ENCODE results near the gene NFKB2.

NFKB2 gene

GRCh38 chr10:102408728-102409603 is 13.5 kb downstream of the NFKB2 start:
- DNase-seq (ENCODE audit: low read depth): no peak

GRCh38 chr10:102409604-102410428 is 14.3 kb downstream of the NFKB2 start:
- DNase-seq (ENCODE audit: low read depth): no peak

- DNase-seq (ENCODE audit: low read depth): no peak
Observed at GRCh38 chr10:102410429-102411073, 15.0 kb downstream of the NFKB2 start.

DNA sequence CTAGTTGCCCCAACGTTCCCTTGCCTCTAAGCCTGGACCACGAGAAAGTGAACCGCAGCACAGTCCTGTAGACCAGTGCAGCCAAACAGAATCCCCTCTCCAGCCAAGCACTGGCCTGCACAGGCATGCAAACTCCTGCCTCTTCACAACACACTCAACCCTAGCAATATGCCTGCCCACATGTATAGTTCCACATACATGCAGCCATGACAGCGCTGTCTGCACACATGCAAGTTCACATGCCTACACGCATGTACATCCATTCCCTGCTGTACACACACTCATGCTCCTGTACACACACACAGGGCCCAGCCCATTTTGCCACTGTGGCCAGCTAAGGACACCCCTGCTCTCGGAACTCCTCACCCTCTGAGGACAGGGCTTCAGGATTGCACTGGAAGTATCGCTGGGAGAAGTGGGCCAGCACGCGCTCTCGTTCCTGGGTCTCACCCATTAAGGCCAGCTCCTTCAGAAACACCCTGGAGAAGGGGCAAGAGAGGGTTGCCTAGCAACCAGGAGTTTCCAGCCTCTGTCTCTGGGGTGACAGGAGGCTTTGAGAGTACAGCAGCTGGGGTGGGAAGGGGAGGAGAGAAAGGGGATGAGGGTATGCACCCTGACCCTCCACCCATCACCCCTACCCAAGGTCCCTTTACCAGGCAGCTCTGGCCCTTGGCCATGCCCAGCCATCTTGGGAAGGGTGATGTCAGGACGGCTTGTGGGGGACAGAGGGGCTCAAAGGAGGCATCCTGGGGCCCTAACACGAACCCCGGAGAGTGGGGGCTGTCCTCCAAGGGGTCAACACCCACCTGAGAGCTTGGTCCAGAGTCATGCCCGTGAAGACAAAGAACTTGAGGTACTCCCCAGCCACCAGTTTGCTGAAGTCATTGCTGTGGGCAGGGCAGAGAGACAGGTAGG is 16.1 kb downstream of the NFKB2 start:
- no peak for DNase-seq (ENCODE audit: low read depth)

DNA sequence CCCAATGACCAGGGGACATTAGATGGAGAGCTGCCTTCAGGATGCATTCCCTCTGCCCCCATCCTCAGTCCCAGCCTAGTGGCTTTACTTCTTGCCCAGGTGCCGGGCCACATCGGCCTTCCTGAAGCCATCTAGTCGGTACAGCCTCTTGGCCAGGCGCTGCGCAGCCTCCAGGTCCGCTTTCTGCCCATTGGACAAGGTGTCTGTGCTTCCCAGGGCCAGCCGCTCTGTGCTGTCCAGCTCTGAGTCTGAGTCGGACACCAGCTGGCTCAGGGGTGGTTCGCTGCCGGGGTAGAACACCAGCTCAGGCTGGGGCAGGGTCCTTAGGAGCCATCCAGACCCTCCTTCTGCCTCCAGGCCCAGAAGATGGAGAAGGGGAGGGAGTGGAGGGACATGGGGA is 16.8 kb downstream of the NFKB2 start:
- DNase-seq (ENCODE audit: low read depth): no peak

DNA sequence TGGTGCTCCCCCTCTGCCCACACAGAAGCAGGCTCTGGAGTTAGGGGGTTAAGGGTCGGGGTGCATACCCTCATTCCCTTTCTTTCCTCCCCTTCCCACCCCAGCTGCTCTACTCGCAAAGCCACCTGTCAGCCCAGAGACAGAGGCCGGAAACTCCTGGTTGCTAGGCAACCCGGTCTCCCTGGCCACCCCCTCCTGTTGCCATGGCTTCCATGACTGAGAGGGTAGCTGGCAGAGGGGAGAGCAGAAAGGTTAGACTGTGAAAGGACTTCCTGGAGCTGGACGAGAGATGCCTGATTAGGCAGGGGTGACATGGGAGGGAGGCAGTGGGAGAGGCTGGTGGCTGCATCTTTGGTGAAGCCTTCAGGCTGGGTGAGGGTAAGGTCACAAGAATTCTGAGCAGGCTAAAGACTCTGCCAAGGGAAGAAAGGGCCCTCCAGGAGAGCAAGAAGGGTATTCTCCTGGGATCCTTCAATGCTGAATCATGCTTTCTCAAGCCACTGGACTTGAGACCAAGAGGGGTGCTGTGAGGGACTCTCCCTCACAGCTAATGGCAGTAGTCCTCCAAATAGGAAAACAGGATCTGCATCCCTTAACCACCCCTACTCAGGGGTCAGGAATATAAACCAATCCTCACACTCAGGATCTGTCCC is 17.7 kb downstream of the NFKB2 start:
- peak; percentile 53 for DNase-seq (ENCODE audit: low read depth)

- no peak for DNase-seq (ENCODE audit: low read depth)
Observed at GRCh38 chr10:102413806-102414561, 18.5 kb downstream of the NFKB2 start.

GRCh38 chr10:102414749-102415148 is 19.2 kb downstream of the NFKB2 start:
- DNase-seq (ENCODE audit: low read depth): no peak

DNA sequence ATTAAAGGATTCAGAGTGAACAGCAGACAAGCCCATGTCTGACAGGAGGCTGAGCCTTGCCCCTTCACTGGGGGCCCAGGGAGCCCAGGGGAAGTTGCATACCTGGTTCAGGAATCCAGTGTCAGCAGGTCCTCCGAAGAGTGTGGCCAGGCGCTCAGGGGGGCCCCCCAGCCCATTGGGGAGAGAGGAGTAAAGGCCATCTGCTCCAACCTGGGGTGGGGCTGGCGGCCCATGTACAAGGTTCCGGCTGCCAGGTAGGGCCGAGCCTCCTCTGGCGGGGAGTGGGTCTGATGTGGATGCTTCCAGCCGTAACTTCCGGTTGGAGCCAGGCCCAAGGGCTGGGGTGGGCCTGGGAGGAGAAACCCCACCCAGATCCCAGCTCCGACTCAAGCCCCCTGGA is 20.8 kb downstream of the NFKB2 start:
- no peak for DNase-seq (ENCODE audit: low read depth)

- no peak for DNase-seq (ENCODE audit: low read depth)
Observed at GRCh38 chr10:102416695-102417094, 21.2 kb downstream of the NFKB2 start.

GRCh38 chr10:102418622-102419268 is 23.2 kb downstream of the NFKB2 start, which contains the start of gene PSD:
PSD (minus strand) TSS chr10:102418785; CDS start chr10:102417038, 1,747 bp downstream.
- DNase-seq (ENCODE audit: low read depth): no peak

DNA sequence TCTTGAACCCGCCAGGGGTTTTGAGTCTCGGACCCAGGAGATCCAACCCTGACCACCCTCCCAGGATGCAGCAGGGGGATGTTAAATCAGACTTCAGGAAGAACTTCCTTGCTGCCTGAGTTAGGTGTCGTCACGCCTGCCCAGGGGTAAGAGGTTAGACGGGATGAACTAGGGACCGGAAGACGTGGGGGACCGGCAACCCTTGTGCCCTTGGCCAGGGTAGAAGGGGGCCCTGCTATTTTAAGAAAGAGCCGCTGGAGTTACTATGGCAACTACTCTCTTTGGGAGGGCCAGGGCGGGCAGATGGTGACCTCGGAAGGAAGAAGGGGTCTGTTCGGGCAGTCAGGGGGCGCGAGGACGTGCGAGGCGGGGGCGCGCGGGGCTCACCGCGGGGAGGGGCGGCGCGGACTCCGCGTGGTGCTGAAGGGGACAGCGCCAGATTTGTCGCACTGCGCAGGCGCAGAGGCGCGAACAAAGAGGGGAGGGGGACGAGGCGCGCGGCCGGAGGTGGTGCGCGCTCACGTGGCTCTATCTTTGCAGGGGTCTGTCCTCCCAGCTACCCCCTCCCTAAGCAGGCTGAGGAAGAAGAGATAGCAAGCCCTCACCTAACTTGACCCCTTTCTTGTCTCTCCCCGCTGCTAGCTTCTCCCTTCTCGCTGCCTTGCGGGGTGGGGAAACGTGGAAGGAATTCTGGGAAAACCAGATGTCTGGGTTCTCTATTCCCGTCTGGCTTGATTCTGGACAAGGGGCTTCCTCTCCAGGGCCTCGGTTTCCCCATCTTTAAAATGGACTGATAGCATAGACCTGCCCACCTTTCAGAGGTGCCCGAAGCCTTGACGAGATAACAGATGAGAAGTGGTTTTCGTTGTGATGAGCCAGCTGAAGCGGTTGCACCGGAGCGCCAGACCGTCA is 24.0 kb downstream of the NFKB2 start:
- DNase-seq (ENCODE audit: low read depth): no peak

- DNase-seq (ENCODE audit: low read depth): no peak
Observed at GRCh38 chr10:102420181-102420713, 24.7 kb downstream of the NFKB2 start.

DNA sequence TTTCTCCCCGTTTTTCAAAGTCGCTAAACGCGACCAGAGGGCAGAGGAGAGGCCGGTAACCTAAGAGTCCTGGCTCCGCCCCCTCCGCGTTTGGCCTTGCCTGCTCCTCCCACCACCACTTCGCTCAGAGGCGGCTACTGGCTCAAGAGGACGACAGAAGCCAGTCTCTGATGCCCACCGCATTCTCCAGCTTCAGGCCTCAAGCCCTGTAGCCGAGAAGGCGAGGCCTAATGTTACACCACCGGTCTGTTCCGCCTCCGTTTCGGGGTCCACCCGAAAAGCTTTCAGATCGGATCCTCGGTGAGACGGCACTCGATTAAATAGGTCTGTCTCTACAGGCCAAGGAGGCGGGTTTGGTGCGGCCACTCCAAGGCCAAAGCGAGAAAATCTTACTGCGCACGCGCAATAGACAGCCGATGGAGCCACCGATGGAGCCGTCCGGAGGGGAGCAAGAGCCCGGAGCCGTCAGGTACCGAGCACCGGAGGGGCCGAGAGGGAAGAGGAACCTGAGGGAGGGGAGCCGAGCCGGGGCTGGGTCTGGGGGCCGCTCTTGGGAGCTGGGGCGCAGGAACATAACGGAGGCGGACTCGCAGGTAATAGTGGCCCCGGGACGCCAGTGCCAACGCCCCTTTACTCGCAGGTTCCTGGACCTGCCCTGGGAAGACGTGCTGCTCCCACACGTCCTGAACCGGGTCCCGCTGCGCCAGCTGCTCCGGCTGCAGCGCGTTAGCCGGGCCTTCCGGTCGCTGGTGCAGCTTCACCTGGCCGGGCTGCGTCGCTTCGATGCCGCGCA is 25.4 kb downstream of the NFKB2 start, which contains the start of gene FBXL15:
FBXL15 (plus strand) TSS at position 123 of the 793 bp plus-strand sequence; CDS start at position 417, 294 bp downstream.
- peak; percentile 95 for DNase-seq (ENCODE audit: low read depth)

DNA sequence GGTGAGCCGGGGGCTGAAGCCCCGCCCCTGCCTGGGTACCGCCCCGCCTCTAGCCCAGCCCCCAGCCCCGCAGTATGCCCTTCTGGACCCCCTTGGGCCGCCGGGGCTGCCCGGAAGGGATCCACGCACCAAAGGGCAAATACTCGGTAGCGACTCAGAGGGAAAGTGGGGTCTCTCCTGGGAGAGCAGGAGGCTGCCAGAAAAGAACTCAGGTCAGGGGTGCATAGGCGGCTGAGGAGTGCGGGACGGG is 25.9 kb downstream of the NFKB2 start:
- DNase-seq (ENCODE audit: low read depth): no peak

GRCh38 chr10:102421757-102422512 is 26.4 kb downstream of the NFKB2 start:
- no peak for DNase-seq (ENCODE audit: low read depth)
